Endothelial cell of umbilical vein (primary cell): ENCODE results near the gene ZBTB20. TPM values are rescaled to one million over a fixed set of nuclear protein-coding genes. Genes with fewer than 3 reads are reported as not detected.

ENCODE experiments used
- BruUV-seq: library from RNA; stranded (reverse); fragments of 400-500 nt; replicated peaks from 2 replicates; lab custom pipeline; 2021; lab: Mats Ljungman, UMichigan
- CTCF ChIA-PET: fragments of 300-600, 350-600 bp; sonication (Branson Sonifier 250); formaldehyde crosslinking; loops from one replicate; lab custom pipeline; 2021; ENCODE audit warnings: antibody characterized with exemption, inconsistent platforms; lab: Charles Lee
- POLR2A ChIA-PET: fragments of 300-600, 350-600 bp; sonication (Branson Sonifier 250); formaldehyde crosslinking; loops from one replicate; lab custom pipeline; 2021; ENCODE audit warnings: antibody characterized with exemption, inconsistent platforms; lab: Charles Lee
- DNase-seq: peaks from one replicate; pipeline ENCODE4 v3.0.0-alpha.2; 2011; ENCODE audit warnings: low read depth, low spot score
- FAIRE-seq: peaks from 2 replicates; lab custom pipeline; 2011; peaks lifted over from hg19 to GRCh38; lab: Jason Lieb, UNC
- H2AFZ ChIP-seq: 2 replicates; pipeline ENCODE4 v1.6.0; 2012; ENCODE audit warnings: low read depth, low read length, control low read depth, inconsistent platforms
- H3K27ac ChIP-seq: 2 replicates; pipeline ENCODE4 v1.5.1; 2011; ENCODE audit warnings: low read depth, mild to moderate bottlenecking, control low read depth, low read length, moderate library complexity; ENCODE audit not compliant: insufficient read depth
- H3K27me3 ChIP-seq, 2 experiments: 2 replicates each; pipeline versions ENCODE4 v1.6.0 to v1.6.1; 2011; ENCODE audit warnings: low read length in 2 of 2, mixed read lengths in 1 of 2; ENCODE audit not compliant: control insufficient read depth in 2 of 2, insufficient read depth in 2 of 2
- H3K36me3 ChIP-seq, 2 experiments: 2 replicates in 1 of 2; 3 replicates in 1 of 2; pipeline ENCODE4 v1.5.1; 2011; ENCODE audit warnings: low read length in 2 of 2, mild to moderate bottlenecking in 1 of 2, moderate library complexity in 1 of 2; ENCODE audit not compliant: control insufficient read depth in 2 of 2, insufficient read depth in 2 of 2; ENCODE audit errors: extremely low read depth in 1 of 2
- H3K4me1 ChIP-seq: 3 replicates; pipeline ENCODE4 v1.5.1; 2011; ENCODE audit warnings: mild to moderate bottlenecking, low read length; ENCODE audit not compliant: control insufficient read depth, insufficient read depth; ENCODE audit errors: extremely low read depth
- H3K4me2 ChIP-seq: 2 replicates; pipeline ENCODE4 v1.6.1; 2011; ENCODE audit warnings: low read length, control low read depth, mixed read lengths; ENCODE audit not compliant: insufficient read depth
- H3K4me3 ChIP-seq, 3 experiments: fragments of 200-600 bp in 1 of 3; sonication (generic), shearing (Covaris generic) in 1 of 3; replicated peaks in 1 of 3; 2 replicates each; pipeline ENCODE4 v1.5.1; 2011 to 2016; ENCODE audit warnings: control low read depth in 3 of 3, low read length in 3 of 3, mild to moderate bottlenecking in 2 of 3, inconsistent platforms in 1 of 3, low read depth in 1 of 3, moderate library complexity in 1 of 3; ENCODE audit not compliant: insufficient read depth in 1 of 3
- H3K79me2 ChIP-seq: 2 replicates; pipeline ENCODE4 v1.6.0; 2012; ENCODE audit warnings: low read length, inconsistent platforms; ENCODE audit not compliant: control insufficient read depth, insufficient read depth
- H3K9ac ChIP-seq: replicated peaks from 2 replicates; pipeline ENCODE3; 2011; ENCODE audit warnings: low read length, control low read depth; ENCODE audit not compliant: insufficient read depth; ENCODE audit errors: extremely low read depth
- H3K9me1 ChIP-seq: replicated peaks from 3 replicates; pipeline ENCODE4 v1.6.0; 2011; ENCODE audit warnings: mild to moderate bottlenecking, low read length; ENCODE audit not compliant: control insufficient read depth, insufficient read depth; ENCODE audit errors: extremely low read depth
- H3K9me3 ChIP-seq: replicated peaks from 2 replicates; pipeline ENCODE4 v1.5.1; 2012; ENCODE audit warnings: low read length, inconsistent platforms; ENCODE audit not compliant: control insufficient read depth, insufficient read depth
- H4K20me1 ChIP-seq: replicated peaks from 2 replicates; pipeline ENCODE3; 2011; ENCODE audit warnings: mild to moderate bottlenecking, low read length; ENCODE audit not compliant: control insufficient read depth, insufficient read depth; ENCODE audit errors: extremely low read depth
- CTCF ChIP-seq, 2 donors: IDR thresholded peaks; 1 replicate in 1 of 2; 2 replicates in 1 of 2; pipeline ENCODE4 v1.5.1; 2011; ENCODE audit warnings: low read length in 2 of 2, mild to moderate bottlenecking in 2 of 2, moderate library complexity in 2 of 2, control low read depth in 1 of 2, inconsistent platforms in 1 of 2, low read depth in 1 of 2; ENCODE audit not compliant: insufficient read depth in 1 of 2; ENCODE audit errors: extremely low read depth in 1 of 2
- EZH2 ChIP-seq: IDR thresholded peaks from 2 replicates; pipeline ENCODE4 v1.6.1; 2012; ENCODE audit warnings: borderline replicate concordance, low read depth, mild to moderate bottlenecking, moderate library complexity, low read length, inconsistent platforms; ENCODE audit not compliant: severe bottlenecking
- FOS ChIP-seq: IDR thresholded peaks from 2 replicates; pipeline ENCODE4 v1.6.1; 2011; ENCODE audit warnings: mild to moderate bottlenecking, low read length, moderate library complexity, borderline replicate concordance; ENCODE audit not compliant: insufficient read depth
- GATA2 ChIP-seq: IDR thresholded peaks from 2 replicates; pipeline ENCODE4 v1.7.0; 2011; ENCODE audit warnings: low read depth, mild to moderate bottlenecking, moderate library complexity, mixed read lengths, low read length; ENCODE audit not compliant: insufficient read length, insufficient read depth
- JUN ChIP-seq: IDR thresholded peaks from 2 replicates; pipeline ENCODE4 v1.6.1; 2011; ENCODE audit warnings: borderline replicate concordance, low read depth; ENCODE audit not compliant: insufficient read length, insufficient read depth
- MAX ChIP-seq: IDR thresholded peaks from 2 replicates; pipeline ENCODE4 v1.6.1; 2011; ENCODE audit not compliant: insufficient read depth, insufficient read length
- MYC ChIP-seq: IDR thresholded peaks from one replicate; pipeline ENCODE4 v1.6.1; 2011; ENCODE audit warnings: mild to moderate bottlenecking, low read depth, low read length
- POLR2A ChIP-seq: IDR thresholded peaks from 2 replicates; pipeline ENCODE4 v1.6.1; 2012; ENCODE audit warnings: low read depth, mild to moderate bottlenecking, control low read depth, low read length
- POLR2AphosphoS5 ChIP-seq: IDR thresholded peaks from 2 replicates; pipeline ENCODE4 v1.6.1; 2012; ENCODE audit warnings: low read depth, mild to moderate bottlenecking, control low read depth, low read length, moderate library complexity; ENCODE audit not compliant: insufficient read depth
- dilution Hi-C: fragments of 300-500 bp; cut with MboI; formaldehyde crosslinking; loops from one replicate; pipeline ENCODE4 v1.15.0; 2019; ENCODE audit warnings: low sequenced_read_pairs; ENCODE audit not compliant: extremely low pct_ligation_motif_present
- intact Hi-C: fragments of 100-400 bp; cut with micrococcal nuclease; formaldehyde crosslinking; loops from one replicate; pipeline ENCODE4 v1.10.0; 2022
- polyA plus RNA-seq, 4 experiments: library from polyadenylated mRNA; depleted of rRNA in 3 of 4; stranded (reverse) in 3 of 4; unstranded in 1 of 4; fragments of >200 nt; gene quantifications; 2 replicates each; pipeline versions ENCODE4 v1.2.1 to v1.2.3, GENCODE V29; 2011 to 2012; ENCODE audit warnings: missing spikeins in 1 of 4
- total RNA-seq: library from RNA; stranded (reverse); gene quantifications from 2 replicates; pipeline ENCODE4 v1.2.3, GENCODE V29; 2021

Gene ZBTB20
- total and polyA plus RNA-seq, 2 donors (not counting 3 experiments of a cell fraction or from before 2014, with no cell fraction given): 2.1 to 20.5 TPM

- no peak for DNase-seq
- no peak for FAIRE-seq
- Histone ChIP-seq H3K4me2 (no peak overlapping the region), H3K9me3 (no peaks in the 10 kb centered on the region), H3K9ac (no peak overlapping the region), H3K4me3 (no peak overlapping the region), H3K4me1 (no peaks in the 10 kb centered on the region), H2AFZ (no peak overlapping the region), H3K27ac (no peak overlapping the region), H3K9me1 (no peaks in the 10 kb centered on the region), H3K36me3 (no peaks in the 10 kb centered on the region), H3K27me3 (no peaks in the 10 kb centered on the region), H4K20me1 (no peaks in the 10 kb centered on the region), H3K79me2 (no peaks in the 10 kb centered on the region)
- dilution Hi-C loops: no loop called here
- ChIA-PET CTCF (interaction anchor here (1.6 kb wide), 1 partner anchor 12 kb away, joined by 4 read pairs; no protein-coding TSS in a partner anchor), POLR2A (no interaction called here)
- BruUV-seq: no TSS peak
- no peak for TF ChIP-seq MAX
- TF ChIP-seq FOS: no peak
- no peak for TF ChIP-seq POLR2AphosphoS5
- no peak for TF ChIP-seq MYC
- no peak for TF ChIP-seq CTCF (IDR thresholded peaks at IDR 0.05; ENCODE audit: extremely low read depth in 1 of 2, insufficient read depth in 1 of 2, low read depth in 1 of 2, low read length in 2 of 2)
- TF ChIP-seq GATA2: no peak
- no peak for TF ChIP-seq JUN
- TF ChIP-seq POLR2A: no peak
- no peak for TF ChIP-seq EZH2
- intact Hi-C loops: no loop called here
Observed at GRCh38 chr3:114639171-114639570, 507.9 kb downstream of the ZBTB20 start.
